GM23338 (cell line): ENCODE measurements around the gene TMCC1. TPM values are rescaled to one million over a fixed set of nuclear protein-coding genes. Genes with fewer than 3 reads are reported as not detected.
A peak's percentile ranks its signal among the peaks of the same experiment; 100 is the strongest.

ENCODE experiments used
- ATAC-seq: fragments of 200-7000 bp; cut with Tn5 transposase; 3 replicates; pipeline ENCODE4 v1.9.1; 2020
- DNase-seq: peaks from one replicate; pipeline ENCODE4 v3.0.0-alpha.2; 2015; ENCODE audit warnings: low spot score
- H2AFZ ChIP-seq: fragments of 200-600 bp; sonication (generic); 2 replicates; pipeline ENCODE4 v1.8.0; 2016; ENCODE audit warnings: antibody characterized with exemption, mild to moderate bottlenecking, moderate library complexity
- H3F3A ChIP-seq: fragments of 200-600 bp; sonication (generic); replicated peaks from 2 replicates; pipeline ENCODE4 v1.8.0; 2017; ENCODE audit warnings: antibody characterized with exemption, mixed run types, low read depth
- H3K27ac ChIP-seq: fragments of 200-600 bp; sonication (generic); 2 replicates; pipeline ENCODE4 v1.6.1; 2016; ENCODE audit warnings: low read depth
- H3K27me3 ChIP-seq: fragments of 200-600 bp; sonication (generic); 2 replicates; pipeline ENCODE4 v1.8.0; 2016; ENCODE audit warnings: mild to moderate bottlenecking, mixed run types, moderate library complexity; ENCODE audit not compliant: insufficient read depth
- H3K36me3 ChIP-seq: fragments of 200-600 bp; sonication (generic); 2 replicates; pipeline ENCODE4 v1.8.0; 2016; ENCODE audit warnings: mild to moderate bottlenecking; ENCODE audit not compliant: insufficient read depth
- H3K4me1 ChIP-seq: fragments of 200-600 bp; sonication (generic); 2 replicates; pipeline ENCODE4 v1.8.0; 2016; ENCODE audit warnings: mild to moderate bottlenecking, moderate library complexity; ENCODE audit not compliant: insufficient read depth
- H3K4me2 ChIP-seq: fragments of 200-600 bp; sonication (generic); 2 replicates; pipeline ENCODE4 v1.7.1; 2017; ENCODE audit warnings: mixed run types
- H3K4me3 ChIP-seq: fragments of 200-600 bp; sonication (generic); 2 replicates; pipeline ENCODE4 v1.6.1; 2016; ENCODE audit warnings: mixed run types
- H3K79me2 ChIP-seq: fragments of 200-600 bp; sonication (generic); replicated peaks from 2 replicates; pipeline ENCODE4 v1.8.0; 2017; ENCODE audit warnings: mild to moderate bottlenecking; ENCODE audit not compliant: insufficient read depth
- H3K9me2 ChIP-seq: fragments of 200-600 bp; sonication (generic); 2 replicates; pipeline ENCODE4 v1.8.0; 2017; ENCODE audit not compliant: insufficient read depth
- H4K20me1 ChIP-seq: fragments of 200-600 bp; sonication (generic); replicated peaks from 2 replicates; pipeline ENCODE4 v1.8.0; 2017; ENCODE audit warnings: mild to moderate bottlenecking; ENCODE audit not compliant: insufficient read depth
- H3K27ac Mint-ChIP-seq: 2 replicates; pipeline ENCODE4 v1.8.0; 2020; ENCODE audit warnings: inconsistent platforms, mild to moderate bottlenecking, moderate library complexity, mixed read lengths
- H3K27me3 Mint-ChIP-seq: 3 replicates; pipeline ENCODE4 v1.8.0; 2022; ENCODE audit warnings: low read depth, mild to moderate bottlenecking, moderate library complexity, mixed read lengths, inconsistent platforms; ENCODE audit not compliant: insufficient read depth, poor library complexity
- H3K36me3 Mint-ChIP-seq: 3 replicates; pipeline ENCODE4 v1.8.0; 2021; ENCODE audit warnings: low read depth, mild to moderate bottlenecking, inconsistent platforms, moderate library complexity, mixed read lengths
- H3K4me1 Mint-ChIP-seq: 3 replicates; pipeline ENCODE4 v1.8.0; 2020; ENCODE audit warnings: mild to moderate bottlenecking, inconsistent platforms, mixed read lengths
- H3K4me3 Mint-ChIP-seq: 3 replicates; pipeline ENCODE4 v1.8.0; 2021; ENCODE audit warnings: moderate library complexity, mild to moderate bottlenecking, inconsistent platforms, mixed read lengths
- H3K9me3 Mint-ChIP-seq: 3 replicates; pipeline ENCODE4 v1.8.0; 2020; ENCODE audit warnings: moderate library complexity, mild to moderate bottlenecking, inconsistent platforms, mixed read lengths
- CREB1 ChIP-seq: fragments of 250-450 bp; sonication (Bioruptor Pico); IDR thresholded peaks from 2 replicates; pipeline ENCODE4 v1.5.0; 2020; ENCODE audit warnings: low read depth, mild to moderate bottlenecking, moderate library complexity
- ETS1 ChIP-seq: IDR thresholded peaks from 2 replicates; pipeline ENCODE4 v1.6.1; 2016; ENCODE audit warnings: antibody characterized with exemption
- EZH2 ChIP-seq: fragments of 200-600 bp; sonication (generic); IDR thresholded peaks from one replicate; pipeline ENCODE4 v1.8.0; 2017; ENCODE audit warnings: antibody characterized with exemption, mild to moderate bottlenecking, low read depth; ENCODE audit not compliant: unreplicated experiment
- EZH2phosphoT487 ChIP-seq: fragments of 200-600 bp; sonication (generic); IDR thresholded peaks from one replicate; pipeline ENCODE4 v1.8.1; 2018; ENCODE audit warnings: antibody characterized with exemption; ENCODE audit not compliant: unreplicated experiment
- JUNB ChIP-seq: IDR thresholded peaks from one replicate; pipeline ENCODE4 v1.6.1; 2016; ENCODE audit warnings: antibody characterized with exemption; ENCODE audit not compliant: unreplicated experiment
- NANOG ChIP-seq: IDR thresholded peaks from 2 replicates; pipeline ENCODE4 v1.6.1; 2016; ENCODE audit warnings: antibody characterized with exemption, borderline replicate concordance
- POLR2AphosphoS5 ChIP-seq: IDR thresholded peaks from 2 replicates; pipeline ENCODE4 v1.6.1; 2016; ENCODE audit warnings: antibody characterized with exemption, low read depth
- REST ChIP-seq: IDR thresholded peaks from one replicate; pipeline ENCODE4 v1.6.1; 2018; ENCODE audit warnings: antibody characterized with exemption; ENCODE audit not compliant: unreplicated experiment
- STAT1 ChIP-seq: IDR thresholded peaks from one replicate; pipeline ENCODE4 v1.6.1; 2016; ENCODE audit warnings: antibody characterized with exemption; ENCODE audit not compliant: unreplicated experiment
- ZNF114 ChIP-seq: fragments of 250-450 bp; sonication (Bioruptor Pico); IDR thresholded peaks from 2 replicates; pipeline ENCODE4 v1.5.0; 2020; ENCODE audit warnings: mild to moderate bottlenecking, moderate library complexity
- ZNF331 ChIP-seq: fragments of 250-450 bp; sonication (Bioruptor Pico); IDR thresholded peaks from 2 replicates; pipeline ENCODE4 v1.5.0; 2020; ENCODE audit warnings: low read depth, mild to moderate bottlenecking, moderate library complexity
- polyA plus RNA-seq: library from polyadenylated mRNA; unstranded; fragments of >200 nt; fragmentation: Nextera tagmentation; extraction: Ambion mirVana; gene quantifications from 2 replicates; pipeline ENCODE4 v1.2.1, GENCODE V29; 2016
- total RNA-seq: library from RNA; depleted of rRNA; stranded (reverse); fragments of >200 nt; shearing (Covaris generic); gene quantifications from 2 replicates; pipeline ENCODE4 v1.2.3, GENCODE V29; 2014
- TF ChIP-seq, protein P1 (sequence below): fragments of 250-450 bp; sonication (Bioruptor Pico); IDR thresholded peaks from 2 replicates; pipeline ENCODE4 v1.5.0; 2020; ENCODE audit warnings: mild to moderate bottlenecking, moderate library complexity
- TF ChIP-seq, protein P2 (sequence below), 2 experiments: fragments of 200-600 bp in 1 of 2; sonication (generic) in 1 of 2; conservative IDR thresholded peaks; 2 replicates each; pipeline versions ENCODE4 v1.5.1 to v1.6.1; 2016 to 2017; ENCODE audit warnings: antibody characterized with exemption in 2 of 2, low read depth in 2 of 2, mild to moderate bottlenecking in 2 of 2, moderate library complexity in 1 of 2

The TMCC1 gene
- total and polyA plus RNA-seq, 2 experiments from 2014 or later = 8.2 to 18.4 TPM

GRCh38 chr3:129694228-129694627 lies 199.3 kb downstream of the TMCC1 start:
- ATAC-seq = no peak
- Mint-ChIP-seq H3K4me3 (no peak overlapping the region), H3K36me3 (peaks cover 41% of the 10 kb centered on the region), H3K27me3 (peaks cover 5% of the 10 kb centered on the region), H3K9me3 (peaks cover 37% of the 10 kb centered on the region), H3K4me1 (peaks cover 34% of the 10 kb centered on the region), H3K27ac (no peak overlapping the region)
- H3K9me2 ChIP-seq = no peaks in the 10 kb centered on the region
- TF ChIP-seq STAT1 (no peak), EZH2 (no peak), REST (no peak), ZNF331 (no peak), EZH2phosphoT487 (no peak), ZNF114 (no peak), JUNB (no peak), NANOG (no peak), CREB1 (CRISPR knock-in tag) (no peak), POLR2AphosphoS5 (no peak), ETS1 (no peak)
- TF ChIP-seq, protein P1, sequence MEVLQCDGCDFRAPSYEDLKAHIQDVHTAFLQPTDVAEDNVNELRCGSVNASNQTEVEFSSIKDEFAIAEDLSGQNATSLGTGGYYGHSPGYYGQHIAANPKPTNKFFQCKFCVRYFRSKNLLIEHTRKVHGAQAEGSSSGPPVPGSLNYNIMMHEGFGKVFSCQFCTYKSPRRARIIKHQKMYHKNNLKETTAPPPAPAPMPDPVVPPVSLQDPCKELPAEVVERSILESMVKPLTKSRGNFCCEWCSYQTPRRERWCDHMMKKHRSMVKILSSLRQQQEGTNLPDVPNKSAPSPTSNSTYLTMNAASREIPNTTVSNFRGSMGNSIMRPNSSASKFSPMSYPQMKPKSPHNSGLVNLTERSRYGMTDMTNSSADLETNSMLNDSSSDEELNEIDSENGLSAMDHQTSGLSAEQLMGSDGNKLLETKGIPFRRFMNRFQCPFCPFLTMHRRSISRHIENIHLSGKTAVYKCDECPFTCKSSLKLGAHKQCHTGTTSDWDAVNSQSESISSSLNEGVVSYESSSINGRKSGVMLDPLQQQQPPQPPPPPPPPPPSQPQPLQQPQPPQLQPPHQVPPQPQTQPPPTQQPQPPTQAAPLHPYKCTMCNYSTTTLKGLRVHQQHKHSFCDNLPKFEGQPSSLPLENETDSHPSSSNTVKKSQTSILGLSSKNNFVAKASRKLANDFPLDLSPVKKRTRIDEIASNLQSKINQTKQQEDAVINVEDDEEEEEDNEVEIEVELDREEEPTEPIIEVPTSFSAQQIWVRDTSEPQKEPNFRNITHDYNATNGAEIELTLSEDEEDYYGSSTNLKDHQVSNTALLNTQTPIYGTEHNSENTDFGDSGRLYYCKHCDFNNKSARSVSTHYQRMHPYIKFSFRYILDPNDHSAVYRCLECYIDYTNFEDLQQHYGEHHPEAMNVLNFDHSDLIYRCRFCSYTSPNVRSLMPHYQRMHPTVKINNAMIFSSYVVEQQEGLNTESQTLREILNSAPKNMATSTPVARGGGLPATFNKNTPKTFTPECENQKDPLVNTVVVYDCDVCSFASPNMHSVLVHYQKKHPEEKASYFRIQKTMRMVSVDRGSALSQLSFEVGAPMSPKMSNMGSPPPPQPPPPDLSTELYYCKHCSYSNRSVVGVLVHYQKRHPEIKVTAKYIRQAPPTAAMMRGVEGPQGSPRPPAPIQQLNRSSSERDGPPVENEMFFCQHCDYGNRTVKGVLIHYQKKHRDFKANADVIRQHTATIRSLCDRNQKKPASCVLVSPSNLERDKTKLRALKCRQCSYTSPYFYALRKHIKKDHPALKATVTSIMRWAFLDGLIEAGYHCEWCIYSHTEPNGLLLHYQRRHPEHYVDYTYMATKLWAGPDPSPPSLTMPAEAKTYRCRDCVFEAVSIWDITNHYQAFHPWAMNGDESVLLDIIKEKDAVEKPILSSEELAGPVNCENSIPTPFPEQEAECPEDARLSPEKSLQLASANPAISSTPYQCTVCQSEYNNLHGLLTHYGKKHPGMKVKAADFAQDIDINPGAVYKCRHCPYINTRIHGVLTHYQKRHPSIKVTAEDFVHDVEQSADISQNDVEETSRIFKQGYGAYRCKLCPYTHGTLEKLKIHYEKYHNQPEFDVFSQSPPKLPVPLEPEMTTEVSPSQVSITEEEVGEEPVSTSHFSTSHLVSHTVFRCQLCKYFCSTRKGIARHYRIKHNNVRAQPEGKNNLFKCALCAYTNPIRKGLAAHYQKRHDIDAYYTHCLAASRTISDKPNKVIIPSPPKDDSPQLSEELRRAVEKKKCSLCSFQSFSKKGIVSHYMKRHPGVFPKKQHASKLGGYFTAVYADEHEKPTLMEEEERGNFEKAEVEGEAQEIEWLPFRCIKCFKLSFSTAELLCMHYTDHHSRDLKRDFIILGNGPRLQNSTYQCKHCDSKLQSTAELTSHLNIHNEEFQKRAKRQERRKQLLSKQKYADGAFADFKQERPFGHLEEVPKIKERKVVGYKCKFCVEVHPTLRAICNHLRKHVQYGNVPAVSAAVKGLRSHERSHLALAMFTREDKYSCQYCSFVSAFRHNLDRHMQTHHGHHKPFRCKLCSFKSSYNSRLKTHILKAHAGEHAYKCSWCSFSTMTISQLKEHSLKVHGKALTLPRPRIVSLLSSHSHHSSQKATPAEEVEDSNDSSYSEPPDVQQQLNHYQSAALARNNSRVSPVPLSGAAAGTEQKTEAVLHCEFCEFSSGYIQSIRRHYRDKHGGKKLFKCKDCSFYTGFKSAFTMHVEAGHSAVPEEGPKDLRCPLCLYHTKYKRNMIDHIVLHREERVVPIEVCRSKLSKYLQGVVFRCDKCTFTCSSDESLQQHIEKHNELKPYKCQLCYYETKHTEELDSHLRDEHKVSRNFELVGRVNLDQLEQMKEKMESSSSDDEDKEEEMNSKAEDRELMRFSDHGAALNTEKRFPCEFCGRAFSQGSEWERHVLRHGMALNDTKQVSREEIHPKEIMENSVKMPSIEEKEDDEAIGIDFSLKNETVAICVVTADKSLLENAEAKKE (CRISPR knock-in tag) = no peak
- TF ChIP-seq, protein P2, sequence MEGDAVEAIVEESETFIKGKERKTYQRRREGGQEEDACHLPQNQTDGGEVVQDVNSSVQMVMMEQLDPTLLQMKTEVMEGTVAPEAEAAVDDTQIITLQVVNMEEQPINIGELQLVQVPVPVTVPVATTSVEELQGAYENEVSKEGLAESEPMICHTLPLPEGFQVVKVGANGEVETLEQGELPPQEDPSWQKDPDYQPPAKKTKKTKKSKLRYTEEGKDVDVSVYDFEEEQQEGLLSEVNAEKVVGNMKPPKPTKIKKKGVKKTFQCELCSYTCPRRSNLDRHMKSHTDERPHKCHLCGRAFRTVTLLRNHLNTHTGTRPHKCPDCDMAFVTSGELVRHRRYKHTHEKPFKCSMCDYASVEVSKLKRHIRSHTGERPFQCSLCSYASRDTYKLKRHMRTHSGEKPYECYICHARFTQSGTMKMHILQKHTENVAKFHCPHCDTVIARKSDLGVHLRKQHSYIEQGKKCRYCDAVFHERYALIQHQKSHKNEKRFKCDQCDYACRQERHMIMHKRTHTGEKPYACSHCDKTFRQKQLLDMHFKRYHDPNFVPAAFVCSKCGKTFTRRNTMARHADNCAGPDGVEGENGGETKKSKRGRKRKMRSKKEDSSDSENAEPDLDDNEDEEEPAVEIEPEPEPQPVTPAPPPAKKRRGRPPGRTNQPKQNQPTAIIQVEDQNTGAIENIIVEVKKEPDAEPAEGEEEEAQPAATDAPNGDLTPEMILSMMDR (conservative IDR thresholded peaks at IDR 0.05; ENCODE audit: low read depth in 2 of 2) = no peak
- H3K4me2 ChIP-seq = no peak overlapping the region
- H3K4me3 ChIP-seq = no peak overlapping the region
- peak; percentile 30 for DNase-seq
- 0 out of 2 replicates have a peak, but pooled peaks cover 8% of the 10 kb centered on the region for H3K36me3 ChIP-seq
- H4K20me1 ChIP-seq = no peaks in the 10 kb centered on the region
- peaks cover 25% of the 10 kb centered on the region for H3K4me1 ChIP-seq
- no peak overlapping the region for H2AFZ ChIP-seq
- 0 out of 2 replicates have a peak overlapping the region, but pooled peaks have one; percentile 16 for H3K27ac ChIP-seq
- peaks cover 3% of the 10 kb centered on the region; the same call in 1 of the 2 replicates for H3K79me2 ChIP-seq
- H3F3A ChIP-seq = no peaks in the 10 kb centered on the region
- no peaks in the 10 kb centered on the region for H3K27me3 ChIP-seq
